Activated T-helper 1 cell treated with anti-CD3 and anti-CD28 coated beads, Interleukin-12 subunit alpha, Interleukin-12 subunit beta, Interleukin-2, Interleukin-4 antibody, amounts not matched to agents 30 ng/mL and 10 ng/mL and 1 ng/mL, durations not matched to agents 14 hours and 24 hours and 36 hours (primary cell): ENCODE data around the gene RUNX3. TPM values are rescaled to one million over a fixed set of nuclear protein-coding genes. Genes with fewer than 3 reads are reported as not detected.

Source experiments
- DNase-seq: peaks from one replicate; pipeline ENCODE4 v3.0.0; 2021; ENCODE audit warnings: low spot score
- H3K27ac Mint-ChIP-seq: one replicate; pipeline ENCODE4 v1.8.0; 2021; ENCODE audit warnings: mild to moderate bottlenecking, mixed read lengths
- H3K27me3 Mint-ChIP-seq: one replicate; pipeline ENCODE4 v1.8.0; 2022; ENCODE audit warnings: mild to moderate bottlenecking, moderate library complexity, mixed read lengths; ENCODE audit not compliant: insufficient read depth
- H3K36me3 Mint-ChIP-seq: one replicate; pipeline ENCODE4 v1.8.0; 2021; ENCODE audit warnings: low read depth, mixed read lengths
- H3K4me1 Mint-ChIP-seq: one replicate; pipeline ENCODE4 v1.8.0; 2021; ENCODE audit warnings: low read depth, mixed read lengths
- H3K4me3 Mint-ChIP-seq: one replicate; pipeline ENCODE4 v1.8.0; 2021; ENCODE audit warnings: mild to moderate bottlenecking, moderate library complexity, mixed read lengths
- H3K9me3 Mint-ChIP-seq: one replicate; pipeline ENCODE4 v1.8.0; 2021; ENCODE audit warnings: mixed read lengths
- intact Hi-C: fragments of 100-400 bp; cut with micrococcal nuclease; formaldehyde crosslinking; loops from one replicate; pipeline ENCODE4 v1.15.1; 2024
- total RNA-seq: library from RNA; stranded (reverse); gene quantifications from 2 replicates; pipeline ENCODE4 v1.2.3, GENCODE V29; 2022

The RUNX3 gene
- total RNA-seq, 1 donor from 2014 or later, result 133 TPM

- H3K4me1 Mint-ChIP-seq, result peaks cover 90% of the 10 kb centered on the region
- peak overlapping the region; percentile 85 for H3K27ac Mint-ChIP-seq
- intact Hi-C loops, result loop anchor here (10.0 kb wide), 1 partner anchor 283 kb away; the partner anchor contains the start of gene SYF2
- peak overlapping the region; percentile 67 for H3K4me3 Mint-ChIP-seq
- H3K36me3 Mint-ChIP-seq, result peaks cover 58% of the 10 kb centered on the region
- H3K9me3 Mint-ChIP-seq, result no peaks in the 10 kb centered on the region
- no peaks in the 10 kb centered on the region for H3K27me3 Mint-ChIP-seq
- no peak for DNase-seq
These were observed 21.3 kb upstream of the RUNX3 start for GRCh38 chr1:24951337-24951736.

- Mint-ChIP-seq H3K4me3 (no peak overlapping the region), H3K27ac (no peak overlapping the region), H3K4me1 (peaks cover 84% of the 10 kb centered on the region)
These were observed 19.3 kb upstream of the RUNX3 start for GRCh38 chr1:24949331-24949881.

GRCh38 chr1:24948079-24948827 is 18.2 kb upstream of the RUNX3 start:
- Mint-ChIP-seq H3K27me3 (no peaks in the 10 kb centered on the region), H3K36me3 (peaks cover 52% of the 10 kb centered on the region), H3K4me3 (no peak overlapping the region), H3K9me3 (no peaks in the 10 kb centered on the region), H3K4me1 (peaks cover 86% of the 10 kb centered on the region), H3K27ac (peak overlapping the region; percentile 68)
- no peak for DNase-seq
- intact Hi-C loops, result no loop called here

More at GRCh38 chr1:24949331-24949881, 19.3 kb upstream of the RUNX3 start:
- Mint-ChIP-seq H3K36me3 (peaks cover 55% of the 10 kb centered on the region), H3K27me3 (no peaks in the 10 kb centered on the region), H3K9me3 (no peaks in the 10 kb centered on the region)
- DNase-seq, result no peak
- intact Hi-C loops, result no loop called here

GRCh38 chr1:24946861-24947658 is 17.0 kb upstream of the RUNX3 start:
- Mint-ChIP-seq H3K4me1 (peaks cover 81% of the 10 kb centered on the region), H3K4me3 (no peak overlapping the region), H3K27me3 (no peaks in the 10 kb centered on the region), H3K27ac (peak overlapping the region; percentile 80), H3K36me3 (peaks cover 47% of the 10 kb centered on the region), H3K9me3 (no peaks in the 10 kb centered on the region)
- intact Hi-C loops, result no loop called here
- DNase-seq, result no peak

GRCh38 chr1:24945354-24946326 is 15.6 kb upstream of the RUNX3 start:
- Mint-ChIP-seq H3K4me3 (no peak overlapping the region), H3K4me1 (peaks cover 79% of the 10 kb centered on the region), H3K9me3 (no peaks in the 10 kb centered on the region), H3K36me3 (peaks cover 47% of the 10 kb centered on the region), H3K27me3 (no peaks in the 10 kb centered on the region), H3K27ac (peak overlapping the region; percentile 4)
- no peak for DNase-seq
- intact Hi-C loops, result no loop called here

GRCh38 chr1:24944318-24944717 is 14.2 kb upstream of the RUNX3 start:
- Mint-ChIP-seq H3K9me3 (no peaks in the 10 kb centered on the region), H3K4me1 (peaks cover 80% of the 10 kb centered on the region)

GRCh38 chr1:24942789-24943188 is 12.7 kb upstream of the RUNX3 start:
- no peak for DNase-seq
- Mint-ChIP-seq H3K9me3 (no peaks in the 10 kb centered on the region), H3K4me1 (peaks cover 80% of the 10 kb centered on the region), H3K27me3 (no peaks in the 10 kb centered on the region), H3K36me3 (peaks cover 47% of the 10 kb centered on the region), H3K27ac (no peak overlapping the region), H3K4me3 (no peak overlapping the region)
- intact Hi-C loops, result no loop called here

More at GRCh38 chr1:24944318-24944717, 14.2 kb upstream of the RUNX3 start:
- DNase-seq, result no peak
- H3K4me3 Mint-ChIP-seq, result no peak overlapping the region
- H3K27ac Mint-ChIP-seq, result peak overlapping the region; percentile 67
- intact Hi-C loops, result no loop called here
- peaks cover 46% of the 10 kb centered on the region for H3K36me3 Mint-ChIP-seq
- H3K27me3 Mint-ChIP-seq, result no peaks in the 10 kb centered on the region

GRCh38 chr1:24941564-24941963 is 11.5 kb upstream of the RUNX3 start:
- DNase-seq, result no peak
- H3K9me3 Mint-ChIP-seq, result no peaks in the 10 kb centered on the region
- H3K4me3 Mint-ChIP-seq, result no peak overlapping the region
- intact Hi-C loops, result no loop called here
- H3K27ac Mint-ChIP-seq, result peak overlapping the region; percentile 15
- H3K27me3 Mint-ChIP-seq, result no peaks in the 10 kb centered on the region
- H3K4me1 Mint-ChIP-seq, result peaks cover 78% of the 10 kb centered on the region
- H3K36me3 Mint-ChIP-seq, result peaks cover 48% of the 10 kb centered on the region

GRCh38 chr1:24940231-24940630 is 10.2 kb upstream of the RUNX3 start:
- no peaks in the 10 kb centered on the region for H3K27me3 Mint-ChIP-seq
- H3K9me3 Mint-ChIP-seq, result no peaks in the 10 kb centered on the region
- H3K36me3 Mint-ChIP-seq, result peaks cover 52% of the 10 kb centered on the region
- peak overlapping the region; percentile 59 for H3K27ac Mint-ChIP-seq
- intact Hi-C loops, result no loop called here
- no peak for DNase-seq
- no peak overlapping the region for H3K4me3 Mint-ChIP-seq
- H3K4me1 Mint-ChIP-seq, result peaks cover 78% of the 10 kb centered on the region

GRCh38 chr1:24939675-24940193 is 9.7 kb upstream of the RUNX3 start:
- Mint-ChIP-seq H3K4me1 (peaks cover 77% of the 10 kb centered on the region), H3K4me3 (no peak overlapping the region), H3K9me3 (no peaks in the 10 kb centered on the region), H3K36me3 (peaks cover 52% of the 10 kb centered on the region), H3K27me3 (no peaks in the 10 kb centered on the region), H3K27ac (peak overlapping the region; percentile 59)
- intact Hi-C loops, result no loop called here
- no peak for DNase-seq

GRCh38 chr1:24939040-24939674 is 9.1 kb upstream of the RUNX3 start:
- intact Hi-C loops, result no loop called here
- Mint-ChIP-seq H3K36me3 (peaks cover 51% of the 10 kb centered on the region), H3K27me3 (no peaks in the 10 kb centered on the region), H3K4me3 (no peak overlapping the region), H3K27ac (no peak overlapping the region), H3K4me1 (peaks cover 77% of the 10 kb centered on the region), H3K9me3 (no peaks in the 10 kb centered on the region)
- DNase-seq, result no peak

- intact Hi-C loops, result no loop called here
- Mint-ChIP-seq H3K4me1 (peaks cover 79% of the 10 kb centered on the region), H3K27ac (peak overlapping the region; percentile 61), H3K9me3 (no peaks in the 10 kb centered on the region), H3K36me3 (peaks cover 50% of the 10 kb centered on the region), H3K27me3 (no peaks in the 10 kb centered on the region), H3K4me3 (no peak overlapping the region)
- DNase-seq, result no peak
These were observed 8.2 kb upstream of the RUNX3 start for GRCh38 chr1:24938276-24938675.
